ENCODE measurements around the gene RYR2. TPM values are rescaled to one million over a fixed set of nuclear protein-coding genes. Genes with fewer than 3 reads are reported as not detected.
A peak's percentile ranks its signal among the peaks of the same experiment; 100 is the strongest.

The RYR2 gene
- total and polyA plus RNA-seq, 12 donors, result 43.1 to 1,252 (median 872) TPM

DNA sequence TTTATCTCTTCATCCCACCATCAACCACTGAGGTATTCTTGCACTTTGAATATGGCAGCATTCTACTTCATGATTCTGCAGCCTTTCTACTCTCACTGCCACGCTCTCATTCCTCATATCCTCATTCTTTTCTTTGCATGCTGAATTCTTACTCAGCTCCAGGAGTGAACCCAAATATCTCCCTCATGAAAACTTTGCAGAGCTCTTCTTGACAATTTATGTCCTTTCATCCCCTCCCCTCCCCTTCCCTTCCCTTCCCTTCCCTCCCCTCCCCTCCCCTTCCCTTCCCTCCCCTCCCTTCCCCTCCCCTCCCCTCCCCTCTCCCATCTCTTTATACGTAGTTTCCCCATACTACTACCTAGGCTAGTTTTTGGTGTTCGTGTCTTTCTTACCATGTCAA is 363.9 kb downstream of the RYR2 start:
- intact Hi-C loops (cut with DNase I), result no loop called here
- peaks cover 0 to 62% (median 0%) of the 10 kb centered on the region in 9 donors for H3K36me3 ChIP-seq
- peaks cover 0 to 11% (median 0%) of the 10 kb centered on the region in 11 donors for H3K9me3 ChIP-seq
- H3K4me3 ChIP-seq, result no peak overlapping the region
- no peak for ATAC-seq
- no peak overlapping the region for H3K27ac ChIP-seq
- DNase-seq, result no peak
- TF ChIP-seq, protein P1, sequence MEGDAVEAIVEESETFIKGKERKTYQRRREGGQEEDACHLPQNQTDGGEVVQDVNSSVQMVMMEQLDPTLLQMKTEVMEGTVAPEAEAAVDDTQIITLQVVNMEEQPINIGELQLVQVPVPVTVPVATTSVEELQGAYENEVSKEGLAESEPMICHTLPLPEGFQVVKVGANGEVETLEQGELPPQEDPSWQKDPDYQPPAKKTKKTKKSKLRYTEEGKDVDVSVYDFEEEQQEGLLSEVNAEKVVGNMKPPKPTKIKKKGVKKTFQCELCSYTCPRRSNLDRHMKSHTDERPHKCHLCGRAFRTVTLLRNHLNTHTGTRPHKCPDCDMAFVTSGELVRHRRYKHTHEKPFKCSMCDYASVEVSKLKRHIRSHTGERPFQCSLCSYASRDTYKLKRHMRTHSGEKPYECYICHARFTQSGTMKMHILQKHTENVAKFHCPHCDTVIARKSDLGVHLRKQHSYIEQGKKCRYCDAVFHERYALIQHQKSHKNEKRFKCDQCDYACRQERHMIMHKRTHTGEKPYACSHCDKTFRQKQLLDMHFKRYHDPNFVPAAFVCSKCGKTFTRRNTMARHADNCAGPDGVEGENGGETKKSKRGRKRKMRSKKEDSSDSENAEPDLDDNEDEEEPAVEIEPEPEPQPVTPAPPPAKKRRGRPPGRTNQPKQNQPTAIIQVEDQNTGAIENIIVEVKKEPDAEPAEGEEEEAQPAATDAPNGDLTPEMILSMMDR (IDR thresholded peaks at IDR 0.05), result no peak
- WGBS, 2 donors, result 59 to 72% methylated on average over 3 of the region's 3 CpGs
- H3K27me3 ChIP-seq, result no peaks in the 10 kb centered on the region
- no peaks in the 10 kb centered on the region for H3K4me1 ChIP-seq

DNA sequence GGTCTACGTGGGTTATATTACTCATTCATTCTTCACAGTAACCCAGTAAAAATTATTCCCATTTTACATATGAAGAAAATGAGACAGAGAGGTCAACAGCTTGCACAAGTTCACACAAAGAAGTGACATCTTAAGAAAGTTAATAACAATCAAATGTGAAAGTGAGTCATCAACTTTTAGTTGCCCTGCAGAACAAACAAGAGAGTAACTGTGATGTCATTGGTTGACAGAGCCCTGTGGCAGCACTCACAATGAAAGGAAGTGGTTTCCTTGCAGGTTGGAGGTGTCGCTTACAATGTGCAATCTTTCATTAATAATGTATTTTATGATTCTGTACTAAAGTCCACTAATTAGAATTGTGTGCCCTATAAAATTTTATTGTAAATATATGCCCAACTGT is 369.6 kb downstream of the RYR2 start:
- H3K27ac ChIP-seq, result peak overlapping the region in 1 of 10 donors; percentile 6
- 72 to 83% methylated on average over 2 of the region's 2 CpGs for WGBS, 2 donors
- ATAC-seq, result no peak

DNA sequence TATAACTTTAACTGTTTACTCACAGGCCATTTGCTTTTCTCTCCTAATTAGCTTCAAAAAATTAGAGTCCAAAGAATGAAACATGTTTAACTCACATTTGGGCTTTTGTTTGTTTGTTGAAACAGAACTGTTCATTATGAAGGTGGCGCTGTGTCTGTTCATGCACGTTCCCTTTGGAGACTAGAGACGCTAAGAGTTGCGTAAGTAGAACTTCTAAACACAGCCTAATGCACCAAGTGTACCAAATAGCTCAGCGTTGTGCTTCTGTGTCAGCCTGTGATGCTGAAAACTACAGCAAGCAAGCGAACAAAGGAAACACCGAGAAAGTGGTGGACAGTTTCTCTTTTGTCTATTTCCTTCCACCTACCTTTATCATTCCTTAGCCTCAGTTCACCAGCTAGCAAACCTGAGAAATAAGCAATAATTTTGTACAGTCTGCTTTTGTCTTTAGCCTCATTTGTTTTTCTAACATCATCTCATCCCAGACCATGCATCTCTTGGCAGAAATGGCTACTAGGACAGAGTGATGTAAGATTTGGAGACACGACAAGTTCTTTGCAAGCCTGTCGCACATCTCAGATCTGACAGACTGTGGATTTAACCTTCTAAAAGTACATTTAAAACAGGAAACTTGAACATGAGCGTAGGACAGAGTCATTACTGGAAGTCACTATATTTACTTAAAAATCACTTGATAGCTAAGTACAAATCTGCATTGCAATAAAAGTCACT is 375.1 kb downstream of the RYR2 start:
- WGBS, 2 donors, result 63 to 66% methylated on average over 10 of the region's 10 CpGs
- TF ChIP-seq, protein P1 (IDR thresholded peaks at IDR 0.05), result no peak
- intact Hi-C loops (cut with DNase I), result no loop called here
- DNase-seq (no peak), ATAC-seq (peak in 7 of 8 donors; percentile 30 to 60 (median 43))
- H3K4me3 ChIP-seq, result no peak overlapping the region
- no peaks in the 10 kb centered on the region for H3K27me3 ChIP-seq
- peaks cover 0 to 6% (median 0%) of the 10 kb centered on the region in 11 donors for H3K9me3 ChIP-seq
- H3K4me1 ChIP-seq, result peaks cover 0 to 36% (median under 1%) of the 10 kb centered on the region in 9 donors
- H3K27ac ChIP-seq, result no peak overlapping the region
- peaks cover 0 to 12% (median 0%) of the 10 kb centered on the region in 9 donors for H3K36me3 ChIP-seq

More for the DNA sequence above, 369.6 kb downstream of the RYR2 start:
- TF ChIP-seq, protein P1 (IDR thresholded peaks at IDR 0.05), result no peak
- Histone ChIP-seq H3K4me3 (no peak overlapping the region), H3K36me3 (peaks cover 0 to 38% (median 0%) of the 10 kb centered on the region in 9 donors), H3K4me1 (peaks cover 0 to 33% (median 3%) of the 10 kb centered on the region in 9 donors), H3K9me3 (peaks cover 0 to 6% (median 0%) of the 10 kb centered on the region in 11 donors), H3K27me3 (no peaks in the 10 kb centered on the region)
- intact Hi-C loops (cut with DNase I), result no loop called here
- DNase-seq, result no peak

DNA sequence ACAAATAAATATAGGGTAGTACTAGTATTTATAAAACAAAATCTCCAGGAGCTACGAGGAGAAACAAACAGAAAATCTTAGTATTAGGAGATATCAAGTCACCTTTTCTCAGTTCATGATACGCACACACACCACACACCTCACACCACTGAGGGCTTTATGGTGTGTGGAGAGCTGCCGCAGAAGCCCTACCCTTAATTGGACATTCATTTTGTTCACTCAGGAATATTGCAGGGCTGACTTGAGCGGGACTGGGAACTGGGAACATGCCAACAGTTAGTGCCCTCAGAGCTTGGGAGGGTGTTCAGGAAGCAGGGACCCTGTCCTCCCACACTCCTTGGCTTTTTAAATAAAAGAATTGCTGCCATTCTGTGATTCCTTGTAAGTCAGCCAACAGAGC is 386.8 kb downstream of the RYR2 start:
- no peak overlapping the region for H3K4me3 ChIP-seq
- intact Hi-C loops (cut with DNase I), result no loop called here
- no peaks in the 10 kb centered on the region for H3K27me3 ChIP-seq
- DNase-seq (no peak), ATAC-seq (peak; percentile 4 to 59 (median 35))
- H3K27ac ChIP-seq, result no peak overlapping the region
- no peaks in the 10 kb centered on the region for H3K9me3 ChIP-seq
- TF ChIP-seq, protein P1 (IDR thresholded peaks at IDR 0.05), result no peak
- WGBS, 2 donors, result 80 to 87% methylated on average over 4 of the region's 4 CpGs
- peaks cover 0 to 52% (median 0%) of the 10 kb centered on the region in 9 donors for H3K36me3 ChIP-seq
- no peaks in the 10 kb centered on the region for H3K4me1 ChIP-seq
